ENCODE measurements around the gene MRPL42.

MRPL42 gene

DNA sequence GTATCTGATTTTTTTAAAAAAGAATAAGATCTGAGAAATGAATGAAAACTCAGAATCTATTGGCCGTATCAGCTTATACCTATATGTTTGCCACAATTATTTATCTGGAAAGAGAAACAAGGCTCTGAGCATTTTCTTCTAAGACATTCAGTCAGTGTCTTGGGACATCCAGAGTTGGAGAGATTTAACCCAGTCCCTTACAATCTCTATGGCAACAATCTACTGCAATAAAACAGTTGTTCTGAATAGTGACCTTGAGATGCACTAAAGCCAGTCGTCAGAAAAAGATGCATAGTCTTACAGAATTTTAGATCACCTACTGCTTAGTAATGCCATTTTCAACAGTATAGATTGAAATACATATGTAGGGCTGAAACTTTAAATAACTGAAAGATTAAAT is 53.1 kb downstream of the MRPL42 start:
- in situ Hi-C loops (cut with HindIII; ENCODE audit: low sequenced_read_pairs), result no loop called here
- no peak overlapping the region for H3K4me3 ChIP-seq (ENCODE audit: low read depth, low read length)
- TF ChIP-seq, protein P1, sequence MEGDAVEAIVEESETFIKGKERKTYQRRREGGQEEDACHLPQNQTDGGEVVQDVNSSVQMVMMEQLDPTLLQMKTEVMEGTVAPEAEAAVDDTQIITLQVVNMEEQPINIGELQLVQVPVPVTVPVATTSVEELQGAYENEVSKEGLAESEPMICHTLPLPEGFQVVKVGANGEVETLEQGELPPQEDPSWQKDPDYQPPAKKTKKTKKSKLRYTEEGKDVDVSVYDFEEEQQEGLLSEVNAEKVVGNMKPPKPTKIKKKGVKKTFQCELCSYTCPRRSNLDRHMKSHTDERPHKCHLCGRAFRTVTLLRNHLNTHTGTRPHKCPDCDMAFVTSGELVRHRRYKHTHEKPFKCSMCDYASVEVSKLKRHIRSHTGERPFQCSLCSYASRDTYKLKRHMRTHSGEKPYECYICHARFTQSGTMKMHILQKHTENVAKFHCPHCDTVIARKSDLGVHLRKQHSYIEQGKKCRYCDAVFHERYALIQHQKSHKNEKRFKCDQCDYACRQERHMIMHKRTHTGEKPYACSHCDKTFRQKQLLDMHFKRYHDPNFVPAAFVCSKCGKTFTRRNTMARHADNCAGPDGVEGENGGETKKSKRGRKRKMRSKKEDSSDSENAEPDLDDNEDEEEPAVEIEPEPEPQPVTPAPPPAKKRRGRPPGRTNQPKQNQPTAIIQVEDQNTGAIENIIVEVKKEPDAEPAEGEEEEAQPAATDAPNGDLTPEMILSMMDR (IDR thresholded peaks at IDR 0.05; ENCODE audit: low read depth, low read length), result no peak
- DNase-seq (ENCODE audit: low read depth, low spot score), result no peak

DNA sequence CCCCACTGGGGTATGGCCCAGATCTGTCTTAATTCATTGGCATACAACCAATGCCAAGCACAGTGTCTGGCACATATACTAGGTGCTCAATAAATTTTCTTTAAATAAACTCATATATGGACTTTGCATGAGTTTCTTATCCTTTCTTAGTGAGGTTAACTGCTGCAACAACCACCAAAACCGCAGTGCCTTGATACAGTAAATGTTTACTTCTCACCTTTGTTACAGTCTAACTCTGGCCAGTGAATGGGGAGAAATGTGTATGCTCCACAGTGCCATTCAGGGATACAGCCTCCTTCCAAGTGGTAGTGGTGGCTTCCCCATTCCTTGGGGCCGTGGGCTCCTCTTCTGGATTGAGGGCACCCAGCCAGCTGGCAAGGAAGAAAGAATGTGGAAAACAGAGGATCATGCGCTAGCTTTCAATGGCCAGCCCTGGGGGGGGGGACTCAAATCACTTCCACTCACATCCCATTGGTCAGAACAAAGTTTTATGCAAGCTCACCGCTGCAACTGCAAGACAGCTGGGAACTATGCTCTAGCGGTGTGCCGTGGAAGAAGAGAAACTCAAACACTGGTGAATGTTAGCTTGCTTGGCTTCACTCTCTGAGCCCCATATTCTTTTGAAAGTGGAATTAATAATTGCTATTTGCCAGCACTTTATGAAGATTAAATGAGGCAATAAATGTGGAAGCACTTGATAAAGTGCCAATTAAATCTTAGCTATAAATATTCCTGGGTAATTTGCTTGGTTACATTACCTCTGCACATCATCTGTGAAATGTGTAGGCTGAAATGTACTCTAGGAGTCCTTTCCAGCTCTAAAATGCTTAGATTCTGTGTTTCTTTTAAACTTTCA is 54.1 kb downstream of the MRPL42 start:
- H3K4me3 ChIP-seq (ENCODE audit: low read depth, low read length), result no peak overlapping the region
- TF ChIP-seq, protein P1 (IDR thresholded peaks at IDR 0.05; ENCODE audit: low read depth, low read length), result no peak
- DNase-seq (ENCODE audit: low read depth, low spot score), result no peak
- in situ Hi-C loops (cut with HindIII; ENCODE audit: low sequenced_read_pairs), result no loop called here

DNA sequence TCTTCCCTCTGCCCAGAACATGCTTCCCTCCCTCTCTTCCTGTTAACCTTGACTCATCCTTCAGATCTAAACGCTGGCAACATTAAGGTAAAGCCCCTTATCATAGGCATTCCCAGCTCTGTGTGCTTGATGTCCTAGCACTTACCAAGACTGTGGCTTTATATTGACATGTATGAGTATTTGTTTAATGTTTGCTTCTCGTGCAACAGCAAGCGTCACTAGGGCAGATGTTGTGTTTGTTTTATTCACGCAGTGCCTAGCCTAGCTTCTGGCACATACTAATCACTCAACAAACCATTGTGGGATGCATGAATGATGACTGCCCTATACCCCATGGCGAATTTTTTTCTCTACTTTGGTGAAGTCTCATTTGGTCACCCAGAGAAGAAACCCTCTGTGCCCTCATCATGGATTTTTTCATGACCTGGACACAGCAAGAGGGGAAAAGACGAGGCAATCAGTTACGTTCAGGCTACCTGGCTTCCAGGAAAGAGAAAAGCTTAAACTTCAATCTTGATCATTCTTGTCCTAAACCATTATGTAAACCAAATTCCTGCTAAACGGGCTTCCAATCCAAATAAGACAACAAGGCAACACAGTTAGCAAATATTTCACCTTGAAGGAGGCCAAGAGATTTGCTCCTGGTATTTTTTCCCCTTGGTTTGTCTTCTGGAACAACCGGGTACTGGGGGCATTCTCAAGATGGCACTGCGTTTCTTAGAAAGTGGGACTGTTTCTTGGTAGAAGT is 57.2 kb downstream of the MRPL42 start:
- no peak overlapping the region for H3K4me3 ChIP-seq (ENCODE audit: low read depth, low read length)
- in situ Hi-C loops (cut with HindIII; ENCODE audit: low sequenced_read_pairs), result no loop called here
- DNase-seq (ENCODE audit: low read depth, low spot score), result no peak
- TF ChIP-seq, protein P1 (IDR thresholded peaks at IDR 0.05; ENCODE audit: low read depth, low read length), result no peak

DNA sequence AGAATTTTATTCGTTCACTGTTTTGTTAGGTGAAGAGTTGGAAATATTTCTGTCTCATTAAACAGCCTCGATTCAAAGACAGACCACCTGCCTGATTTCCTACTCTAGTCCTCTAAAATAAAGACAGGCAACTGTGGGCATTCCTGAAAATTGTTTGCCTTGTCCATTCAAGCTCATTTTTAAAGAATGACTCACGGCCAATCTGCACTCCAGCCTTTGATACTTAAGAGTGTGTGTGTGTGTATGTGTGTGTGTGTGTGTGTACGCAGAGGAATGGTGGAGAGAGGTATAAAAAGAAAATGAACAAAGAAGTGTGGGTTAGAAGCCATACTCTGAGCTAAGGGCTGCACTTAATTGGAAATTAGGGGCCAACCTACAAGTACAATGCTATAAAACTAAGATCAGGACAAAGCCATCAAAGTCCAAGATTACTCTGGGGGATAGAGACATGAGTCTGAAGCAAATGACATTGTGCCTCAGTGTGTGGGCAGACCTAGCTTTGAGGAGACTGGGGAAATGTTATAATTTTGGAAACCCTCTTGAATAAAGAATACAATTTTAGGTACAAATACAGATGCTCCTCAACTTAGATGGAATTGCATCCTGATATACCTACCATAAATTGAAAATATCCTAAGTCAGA is 59.6 kb downstream of the MRPL42 start:
- TF ChIP-seq, protein P1 (IDR thresholded peaks at IDR 0.05; ENCODE audit: low read depth, low read length), result no peak
- no peak overlapping the region for H3K4me3 ChIP-seq (ENCODE audit: low read depth, low read length)
- peak; percentile 91 for DNase-seq (ENCODE audit: low read depth, low spot score)
- in situ Hi-C loops (cut with HindIII; ENCODE audit: low sequenced_read_pairs), result no loop called here

DNA sequence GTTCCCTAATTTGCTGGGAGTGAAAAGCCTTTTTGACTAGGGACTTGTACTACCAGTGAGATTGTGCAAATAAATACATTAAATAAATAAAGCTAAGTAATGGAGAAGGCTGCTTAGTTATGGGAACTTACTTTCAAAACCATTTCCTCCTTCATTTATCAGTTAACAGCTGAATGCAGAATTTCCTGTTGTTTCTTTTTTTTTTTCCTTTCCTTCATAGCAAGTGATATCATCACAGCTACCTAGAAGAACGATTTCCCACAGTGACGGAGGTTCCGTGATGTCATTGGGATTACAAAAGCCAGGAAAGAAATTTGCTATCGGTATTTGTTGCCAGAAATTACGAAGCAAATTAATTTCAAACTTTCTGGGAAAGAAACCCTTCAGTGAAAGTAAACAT is 63.0 kb downstream of the MRPL42 start:
- no peak overlapping the region for H3K4me3 ChIP-seq (ENCODE audit: low read depth, low read length)
- in situ Hi-C loops (cut with HindIII; ENCODE audit: low sequenced_read_pairs), result no loop called here
- TF ChIP-seq, protein P1 (IDR thresholded peaks at IDR 0.05; ENCODE audit: low read depth, low read length), result no peak
- no peak for DNase-seq (ENCODE audit: low read depth, low spot score)

DNA sequence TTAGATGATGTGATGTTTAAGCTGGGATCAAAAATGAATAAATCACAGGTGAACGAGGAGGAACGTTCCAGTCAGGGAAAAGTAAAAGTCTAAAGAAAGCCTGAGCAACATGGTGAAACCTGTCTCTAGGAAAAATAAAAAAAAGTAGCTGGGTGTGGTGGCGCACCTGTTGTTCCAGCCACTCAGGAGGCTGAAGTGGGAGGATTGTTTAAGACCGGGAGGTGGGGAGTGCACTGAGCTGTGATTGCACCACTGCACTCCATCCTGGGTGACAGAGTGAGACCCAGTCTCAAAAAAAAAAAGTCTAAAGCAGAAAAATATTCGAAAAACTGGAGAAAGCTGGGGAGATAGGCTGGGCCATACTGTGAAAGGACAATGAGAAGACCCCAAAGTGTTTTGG is 66.0 kb downstream of the MRPL42 start:
- in situ Hi-C loops (cut with HindIII; ENCODE audit: low sequenced_read_pairs), result no loop called here
- no peak for DNase-seq (ENCODE audit: low read depth, low spot score)
- TF ChIP-seq, protein P1 (IDR thresholded peaks at IDR 0.05; ENCODE audit: low read depth, low read length), result no peak
- H3K4me3 ChIP-seq (ENCODE audit: low read depth, low read length), result no peak overlapping the region

Data from astrocyte of the spinal cord (primary cell).